RPMI7951 (cell line): ENCODE data around the gene ADGRD2. TPM values are rescaled to one million over a fixed set of nuclear protein-coding genes. Genes with fewer than 3 reads are reported as not detected.

Experiments
- DNase-seq: peaks from one replicate; pipeline ENCODE4 v3.0.0-alpha.2; 2012; ENCODE audit warnings: low read depth
- total RNA-seq: library from RNA; depleted of rRNA; stranded (reverse); fragments of >200 nt; shearing (Covaris generic); gene quantifications from 2 replicates; pipeline ENCODE4 v1.2.3, GENCODE V29; 2014; rRNA removed

ADGRD2 gene
- total RNA-seq, 1 experiment from 2014 or later, result not detected

- no peak for DNase-seq
Measured at GRCh38 chr9:124511891-124512805, 61.9 kb downstream of the ADGRD2 start.

- DNase-seq, result no peak
Measured at GRCh38 chr9:124512806-124513204, 62.6 kb downstream of the ADGRD2 start.

DNA sequence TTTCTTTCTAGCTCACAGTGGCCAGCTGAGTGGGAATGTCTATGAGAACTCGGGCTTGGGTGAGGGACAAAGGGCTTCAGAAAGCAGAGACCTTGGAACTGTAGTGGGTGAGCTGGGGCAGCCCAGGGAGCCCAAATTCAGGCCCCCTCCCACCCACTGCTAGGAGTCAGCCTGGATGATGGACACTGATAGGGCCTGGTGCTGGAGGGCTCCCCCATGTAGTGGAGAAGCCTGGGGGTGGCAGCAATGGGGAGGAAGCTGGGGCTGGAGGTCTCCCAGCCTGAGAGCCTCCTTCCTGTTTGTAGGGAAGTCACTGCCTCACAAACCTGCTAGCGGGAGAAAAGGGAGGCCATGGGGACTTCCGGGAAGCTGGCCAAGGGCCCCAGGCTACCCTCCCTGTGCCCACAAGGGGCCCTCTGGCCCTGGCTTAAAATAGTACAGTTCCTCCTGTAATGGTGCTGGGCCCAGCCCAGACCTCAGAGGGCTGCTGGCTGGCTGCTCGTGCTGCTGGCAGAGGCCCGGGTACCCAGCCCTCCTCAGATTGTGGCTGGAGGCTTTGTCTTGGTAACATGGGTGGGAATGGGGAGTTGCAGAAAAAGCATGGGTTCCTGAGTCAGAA is 63.2 kb downstream of the ADGRD2 start:
- DNase-seq, result peak; percentile 46

- no peak for DNase-seq
Measured at GRCh38 chr9:124514125-124514524, 63.9 kb downstream of the ADGRD2 start.

GRCh38 chr9:124514874-124515273 is 64.6 kb downstream of the ADGRD2 start:
- DNase-seq, result no peak

GRCh38 chr9:124517600-124517999 is 67.3 kb downstream of the ADGRD2 start:
- DNase-seq, result no peak

DNA sequence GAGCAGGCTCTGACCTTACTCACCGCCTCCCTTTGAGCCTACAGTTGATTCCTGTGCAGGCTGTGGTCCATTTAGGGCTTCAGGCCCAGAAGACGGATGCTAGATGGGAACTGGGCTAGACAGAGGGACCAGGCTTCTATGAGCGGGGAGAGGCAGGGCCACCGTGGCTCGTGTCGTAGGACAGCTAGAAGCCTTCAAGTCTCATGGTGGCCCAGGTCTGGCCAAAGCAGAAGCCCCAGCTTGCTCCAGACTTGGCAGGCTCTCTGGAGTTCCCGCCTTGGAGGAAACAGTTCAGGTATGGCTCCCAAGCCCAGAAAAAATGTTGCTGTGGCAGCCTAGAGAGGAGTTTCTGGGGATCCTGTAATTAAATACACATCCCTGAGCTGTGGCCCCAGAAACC is 67.9 kb downstream of the ADGRD2 start:
- no peak for DNase-seq

DNA sequence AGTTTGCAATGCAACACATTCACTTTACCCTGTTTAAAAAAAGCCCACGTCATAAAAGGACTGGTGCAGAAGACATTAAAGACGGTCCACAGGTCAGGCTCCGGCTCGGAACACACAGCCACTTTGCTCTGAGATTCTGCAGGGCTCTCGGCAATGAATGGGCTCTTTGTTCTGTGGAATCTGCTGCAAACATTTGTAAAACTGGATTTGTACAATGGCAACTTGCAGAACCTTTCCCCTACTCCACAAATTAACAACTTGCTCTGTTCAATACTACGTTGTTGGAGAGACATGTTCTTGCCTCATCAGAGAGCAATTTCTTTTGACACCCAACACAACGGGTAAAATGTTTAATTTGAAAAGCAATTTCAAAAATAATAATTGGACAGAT is 70.0 kb downstream of the ADGRD2 start:
- no peak for DNase-seq

DNA sequence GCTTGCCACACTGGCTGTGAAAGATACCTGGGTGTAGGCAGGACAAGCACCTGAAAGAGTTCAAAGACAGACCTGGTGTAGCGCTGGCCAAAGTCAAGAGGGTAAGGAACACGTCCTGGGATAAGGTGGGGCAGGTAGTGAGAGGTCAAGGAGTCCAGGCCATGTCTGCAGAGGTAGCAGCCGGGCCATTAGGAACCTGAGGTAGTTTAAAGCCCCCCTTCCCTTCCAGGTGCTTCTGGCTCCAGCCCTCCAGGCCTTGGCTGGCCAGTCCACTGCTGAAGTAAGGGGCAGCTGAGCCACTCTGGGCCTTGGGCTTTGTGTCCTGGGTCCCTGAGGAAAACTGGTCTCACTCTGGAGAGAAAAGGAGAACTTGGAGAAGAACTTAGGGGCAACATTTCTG is 70.9 kb downstream of the ADGRD2 start:
- DNase-seq, result no peak

DNA sequence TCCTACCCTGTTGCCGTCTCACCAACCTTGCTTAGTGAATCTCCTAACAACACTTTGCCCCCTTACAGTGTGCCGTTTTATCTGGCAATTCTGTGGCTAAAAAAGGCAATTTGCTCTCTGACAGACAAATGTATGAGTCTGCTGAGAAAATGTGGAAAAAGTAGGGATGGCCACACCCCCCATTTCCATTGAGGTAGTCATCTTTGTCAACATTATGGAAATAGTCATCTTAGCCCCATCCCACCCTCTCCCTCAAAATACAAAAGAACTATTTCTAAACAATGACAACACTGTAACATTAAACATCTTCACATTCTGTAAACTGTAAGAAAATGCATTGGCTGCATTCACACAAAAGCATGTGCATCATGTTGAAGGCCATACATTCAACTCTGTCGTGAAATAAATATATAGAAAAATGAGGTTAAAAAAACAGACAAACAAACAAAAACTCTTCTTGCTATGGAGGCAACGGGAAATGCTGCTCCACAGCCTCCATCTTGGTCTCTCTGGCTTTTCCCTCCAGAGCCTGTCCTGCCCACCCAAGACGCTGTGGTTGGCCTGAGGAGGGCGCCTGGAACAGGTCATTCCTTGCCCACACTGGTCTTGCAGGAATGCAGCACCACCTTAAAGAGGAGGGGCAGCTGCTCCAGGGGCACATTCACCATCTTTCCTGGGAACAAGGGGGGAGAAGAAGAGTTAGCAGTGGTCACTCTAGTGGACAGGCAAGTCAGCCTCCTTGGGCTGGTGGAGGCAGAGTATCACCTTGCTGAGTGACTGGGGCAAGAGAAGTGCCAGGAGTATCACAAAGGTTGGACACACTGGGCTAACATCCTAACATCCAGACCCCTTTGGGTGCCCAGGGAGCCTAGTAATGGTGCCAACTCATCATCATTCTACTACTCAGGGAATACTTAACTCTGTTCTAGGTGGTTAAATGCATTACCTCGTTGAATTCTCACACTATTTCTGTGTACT is 72.2 kb downstream of the ADGRD2 start:
- DNase-seq, result no peak

GRCh38 chr9:124526174-124526573 is 75.9 kb downstream of the ADGRD2 start:
- no peak for DNase-seq

DNA sequence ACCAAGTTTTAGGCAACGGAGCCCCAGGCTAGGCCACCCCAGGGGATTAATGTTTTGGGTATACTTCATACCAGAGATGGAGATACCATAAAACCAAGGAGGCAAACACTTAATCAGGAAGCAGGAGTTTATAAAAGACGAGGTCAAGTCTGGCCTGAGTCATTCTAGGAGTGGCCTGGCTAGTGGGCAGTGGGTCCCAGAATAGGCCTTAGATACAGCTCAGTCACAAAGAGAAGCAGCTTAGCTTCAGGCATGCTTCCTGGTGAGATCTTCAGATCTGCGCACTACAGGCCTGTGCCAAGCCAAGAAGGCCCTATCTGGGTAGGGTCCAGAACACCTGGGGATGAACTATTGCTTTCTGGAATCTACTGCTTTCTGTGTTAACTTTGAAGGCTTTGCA is 77.5 kb downstream of the ADGRD2 start:
- DNase-seq, result peak; percentile 52

Other genes starting within 250 kb of the ADGRD2 start
- 23.9 and 27.5 TPM in 2 replicates for gene NEK6, start 192.5 kb upstream of the ADGRD2 start, total RNA-seq
- gene PSMB7, start 35.0 kb upstream of the ADGRD2 start, total RNA-seq, result 259 and 268 TPM in 2 replicates
- gene NR5A1, start 56.9 kb downstream of the ADGRD2 start, total RNA-seq, result not detected in 2 replicates